ENCODE measurements around the gene PFDN2. TPM values are rescaled to one million over a fixed set of nuclear protein-coding genes. Genes with fewer than 3 reads are reported as not detected.

PFDN2 gene
- total and polyA plus RNA-seq, 2 experiments from 2014 or later = 35.9 to 121 TPM

- in situ Hi-C loops (cut with MboI) = no loop called here
- Histone ChIP-seq H3K4me3 (no peak overlapping the region), H3K4me1 (ENCODE audit: insufficient read depth) (no peaks in the 10 kb centered on the region), H3K36me3 (ENCODE audit: low read depth) (no peaks in the 10 kb centered on the region), H3K9me2 (ENCODE audit: insufficient read depth) (no peaks in the 10 kb centered on the region), H3F3A (ENCODE audit: insufficient read depth) (no peaks in the 10 kb centered on the region), H3K27me3 (replicated peaks; ENCODE audit: insufficient read depth) (no peaks in the 10 kb centered on the region), H3K27ac (no peak overlapping the region), H3K4me2 (ENCODE audit: unreplicated experiment) (no peak overlapping the region), H4K20me1 (ENCODE audit: insufficient read depth) (no peaks in the 10 kb centered on the region), H2AFZ (no peak overlapping the region), H3K9me3 (ENCODE audit: low read depth) (no peaks in the 10 kb centered on the region), H3K9ac (no peak overlapping the region), H3K79me2 (ENCODE audit: insufficient read depth) (no peaks in the 10 kb centered on the region)
- TF ChIP-seq EZH2 (IDR thresholded peaks at IDR 0.05; ENCODE audit: insufficient read depth, poor library complexity, severe bottlenecking) (no peak), EZH2phosphoT487 (IDR thresholded peaks at IDR 0.05; ENCODE audit: insufficient read depth, low read depth) (no peak)
- no peak for DNase-seq
- 82 to 89% methylated on average over 3 of the region's 3 CpGs for WGBS, 2 experiments (ENCODE audit: low coverage in 1 of 2, low lambda C conversion rate in 2 of 2, missing lambda C conversion rate in 2 of 2)
Observed at GRCh38 chr1:161145832-161146231, 28.0 kb upstream of the PFDN2 start.

GRCh38 chr1:161140755-161141400, 23.0 kb upstream of the PFDN2 start:
- Histone ChIP-seq H3K79me2 (ENCODE audit: insufficient read depth) (peaks cover 15% of the 10 kb centered on the region), H3K36me3 (ENCODE audit: low read depth) (no peaks in the 10 kb centered on the region), H3K4me3 (no peak overlapping the region), H3F3A (ENCODE audit: insufficient read depth) (0 out of 2 replicates have a peak, but pooled peaks cover 13% of the 10 kb centered on the region), H3K4me1 (ENCODE audit: insufficient read depth) (no peaks in the 10 kb centered on the region), H3K9ac (no peak overlapping the region), H3K27me3 (replicated peaks; ENCODE audit: insufficient read depth) (no peaks in the 10 kb centered on the region), H3K4me2 (ENCODE audit: unreplicated experiment) (no peak overlapping the region), H3K27ac (no peak overlapping the region), H2AFZ (no peak overlapping the region), H4K20me1 (ENCODE audit: insufficient read depth) (no peaks in the 10 kb centered on the region), H3K9me3 (ENCODE audit: low read depth) (no peaks in the 10 kb centered on the region), H3K9me2 (ENCODE audit: insufficient read depth) (no peaks in the 10 kb centered on the region)
- TF ChIP-seq EZH2 (IDR thresholded peaks at IDR 0.05; ENCODE audit: insufficient read depth, poor library complexity, severe bottlenecking) (no peak), EZH2phosphoT487 (IDR thresholded peaks at IDR 0.05; ENCODE audit: insufficient read depth, low read depth) (no peak)
- WGBS, 2 experiments (ENCODE audit: low coverage in 1 of 2, low lambda C conversion rate in 2 of 2, missing lambda C conversion rate in 2 of 2) = 97% methylated on average over 27 to 29 of the region's 29 CpGs
- DNase-seq = no peak
- in situ Hi-C loops (cut with MboI) = no loop called here

GRCh38 chr1:161139766-161140165, 21.9 kb upstream of the PFDN2 start:
- no peaks in the 10 kb centered on the region for H3K9me2 ChIP-seq (ENCODE audit: insufficient read depth)
- 0 out of 2 replicates have a peak, but pooled peaks cover 13% of the 10 kb centered on the region for H3F3A ChIP-seq (ENCODE audit: insufficient read depth)
- no peak overlapping the region for H3K4me2 ChIP-seq (ENCODE audit: unreplicated experiment)
- peak; percentile 70 for DNase-seq
- H3K4me1 ChIP-seq (ENCODE audit: insufficient read depth) = no peaks in the 10 kb centered on the region
- H3K27ac ChIP-seq = no peak overlapping the region
- 43 to 50% methylated on average over 1 of the region's 1 CpG for WGBS, 2 experiments (ENCODE audit: low coverage in 1 of 2, low lambda C conversion rate in 2 of 2, missing lambda C conversion rate in 2 of 2)
- in situ Hi-C loops (cut with MboI) = no loop called here
- H4K20me1 ChIP-seq (ENCODE audit: insufficient read depth) = no peaks in the 10 kb centered on the region
- peaks cover 26% of the 10 kb centered on the region for H3K79me2 ChIP-seq (ENCODE audit: insufficient read depth)
- no peak overlapping the region for H3K9ac ChIP-seq
- H3K36me3 ChIP-seq (ENCODE audit: low read depth) = no peaks in the 10 kb centered on the region
- TF ChIP-seq EZH2 (IDR thresholded peaks at IDR 0.05; ENCODE audit: insufficient read depth, poor library complexity, severe bottlenecking) = no peak
- TF ChIP-seq EZH2phosphoT487 (IDR thresholded peaks at IDR 0.05; ENCODE audit: insufficient read depth, low read depth) = no peak
- H3K9me3 ChIP-seq (ENCODE audit: low read depth) = no peaks in the 10 kb centered on the region
- H3K4me3 ChIP-seq = no peak overlapping the region
- H2AFZ ChIP-seq = no peak overlapping the region
- H3K27me3 ChIP-seq (replicated peaks; ENCODE audit: insufficient read depth) = no peaks in the 10 kb centered on the region

- Histone ChIP-seq H3K4me3 (no peak overlapping the region), H3K9ac (no peak overlapping the region), H3K9me2 (ENCODE audit: insufficient read depth) (no peaks in the 10 kb centered on the region), H3K4me1 (ENCODE audit: insufficient read depth) (peaks cover 11% of the 10 kb centered on the region; the same call in 1 of the 2 replicates), H3K4me2 (ENCODE audit: unreplicated experiment) (no peak overlapping the region), H3K36me3 (ENCODE audit: low read depth) (no peaks in the 10 kb centered on the region), H4K20me1 (ENCODE audit: insufficient read depth) (no peaks in the 10 kb centered on the region), H3K27ac (no peak overlapping the region), H2AFZ (no peak overlapping the region), H3K9me3 (ENCODE audit: low read depth) (no peaks in the 10 kb centered on the region), H3F3A (ENCODE audit: insufficient read depth) (peaks cover 20% of the 10 kb centered on the region), H3K27me3 (replicated peaks; ENCODE audit: insufficient read depth) (no peaks in the 10 kb centered on the region), H3K79me2 (ENCODE audit: insufficient read depth) (peaks cover 39% of the 10 kb centered on the region)
- no peak for DNase-seq
- 100% methylated on average over 1 of the region's 1 CpG for WGBS, 2 experiments (ENCODE audit: low coverage in 1 of 2, low lambda C conversion rate in 2 of 2, missing lambda C conversion rate in 2 of 2)
- TF ChIP-seq EZH2 (IDR thresholded peaks at IDR 0.05; ENCODE audit: insufficient read depth, poor library complexity, severe bottlenecking) = no peak
- TF ChIP-seq EZH2phosphoT487 (IDR thresholded peaks at IDR 0.05; ENCODE audit: insufficient read depth, low read depth) = no peak
- in situ Hi-C loops (cut with MboI) = no loop called here
Observed at GRCh38 chr1:161138431-161138830, 20.6 kb upstream of the PFDN2 start.
